DMS153 treated with DMSO at 0.1 percent for 48 hours (cell line): ENCODE results near the gene RMND5B.
"Not testable (repeated sequence)": the region's sequence is repeated elsewhere in the genome, so short reads cannot be mapped to it uniquely, and the experiment has no call there.

Experiments used
- DNase-seq: peaks from one replicate; lab custom pipeline; 2025; ENCODE audit not compliant: unreplicated experiment; lab: John Stamatoyannopoulos, UW

The RMND5B gene

DNA sequence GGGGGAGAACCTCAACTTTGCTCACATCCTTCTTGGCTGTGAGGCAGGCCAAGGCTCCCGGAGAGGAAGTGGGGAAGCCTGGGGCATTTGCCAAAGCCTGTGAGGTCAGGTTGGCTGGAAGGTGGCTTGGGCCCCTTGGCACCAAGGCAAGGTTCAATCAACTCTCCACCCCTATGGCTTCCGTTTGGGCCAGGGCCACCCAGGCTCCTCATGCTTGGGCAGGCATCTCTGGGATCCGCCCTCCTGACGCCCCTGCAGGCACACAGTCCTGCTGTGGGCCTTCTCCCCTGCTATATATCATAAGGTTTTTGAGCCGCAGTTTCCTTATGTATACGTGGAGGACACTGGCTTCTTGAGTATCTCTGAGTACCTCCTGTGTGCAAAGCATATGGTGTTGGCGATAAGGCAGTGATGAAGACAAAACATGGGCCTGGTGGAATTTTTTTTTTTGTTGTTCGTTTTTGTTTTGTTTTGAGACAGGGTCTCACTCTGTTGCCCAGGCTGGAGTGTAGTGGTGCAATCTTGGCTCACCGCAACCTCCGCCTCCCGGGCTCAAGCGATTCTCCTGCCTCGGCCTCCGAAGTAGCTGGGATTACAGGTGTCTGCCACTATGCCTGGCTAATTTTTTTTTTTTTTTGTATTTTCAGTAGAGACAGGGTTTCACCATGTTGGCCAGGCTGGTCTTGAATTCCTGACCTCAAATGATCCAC lies 3.4 kb upstream of the RMND5B start:
- DNase-seq, result not testable (repeated sequence)

DNA sequence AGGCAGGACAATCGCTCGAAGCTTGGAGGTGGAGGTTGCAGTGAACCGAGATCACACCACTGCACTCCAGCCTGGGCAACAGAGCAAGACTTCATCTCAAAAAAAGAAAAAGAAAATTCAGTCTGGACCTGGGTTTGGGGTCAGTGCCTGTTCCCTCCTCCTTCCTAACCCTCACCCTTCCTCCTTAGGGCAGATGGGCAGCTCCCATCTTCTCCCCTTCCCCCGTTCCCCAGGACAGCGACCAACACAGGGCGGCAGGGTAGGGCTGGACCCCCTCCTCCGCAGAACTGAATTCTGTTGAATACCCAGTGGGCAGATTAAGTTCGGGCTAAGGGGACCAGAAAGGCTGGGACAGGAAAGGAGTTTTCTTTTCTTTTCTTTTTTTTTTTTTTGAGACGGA lies 1.5 kb upstream of the RMND5B start:
- no peak for DNase-seq

DNA sequence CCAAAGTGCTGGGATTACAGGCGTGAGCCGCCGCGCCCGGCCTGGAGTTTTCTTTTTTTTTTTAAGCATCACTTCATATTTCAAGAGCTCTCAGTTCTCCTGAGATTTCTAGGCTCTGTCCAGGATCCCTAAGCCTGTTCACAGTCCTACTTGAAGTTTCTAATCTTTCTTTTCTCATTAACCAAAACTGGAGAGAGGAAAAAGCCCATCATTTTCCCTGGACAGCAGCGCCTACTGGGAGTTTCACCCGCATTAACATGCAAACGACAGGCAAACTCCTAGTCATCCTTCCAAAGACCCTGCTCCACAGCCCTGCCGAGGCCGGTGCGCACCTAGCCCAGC lies 609 bp upstream of the RMND5B start:
- not testable (repeated sequence) for DNase-seq

DNA sequence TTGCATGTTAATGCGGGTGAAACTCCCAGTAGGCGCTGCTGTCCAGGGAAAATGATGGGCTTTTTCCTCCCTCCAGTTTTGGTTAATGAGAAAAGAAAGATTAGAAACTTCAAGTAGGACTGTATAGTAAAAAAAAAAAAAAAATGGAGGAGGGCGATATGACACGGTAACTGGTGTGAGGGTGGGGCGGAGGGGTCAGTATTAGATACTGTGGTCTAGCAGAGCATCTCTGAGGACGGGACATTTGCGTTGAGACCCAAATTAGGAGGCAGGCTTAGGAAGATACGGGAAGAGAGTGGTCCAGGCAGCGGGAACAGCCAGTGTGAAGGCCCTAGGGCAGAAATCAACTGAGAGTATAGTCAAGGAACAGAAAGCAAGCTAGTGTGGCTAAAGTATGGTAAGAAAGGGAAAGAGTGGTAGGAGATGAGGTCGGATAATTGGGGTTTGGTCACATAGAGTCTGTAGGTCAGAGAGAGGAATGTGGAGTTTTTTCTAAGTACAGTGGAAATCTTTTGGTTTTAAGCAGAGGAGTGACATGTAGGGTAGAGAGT lies 707 bp downstream of the RMND5B start:
- no peak for DNase-seq

DNA sequence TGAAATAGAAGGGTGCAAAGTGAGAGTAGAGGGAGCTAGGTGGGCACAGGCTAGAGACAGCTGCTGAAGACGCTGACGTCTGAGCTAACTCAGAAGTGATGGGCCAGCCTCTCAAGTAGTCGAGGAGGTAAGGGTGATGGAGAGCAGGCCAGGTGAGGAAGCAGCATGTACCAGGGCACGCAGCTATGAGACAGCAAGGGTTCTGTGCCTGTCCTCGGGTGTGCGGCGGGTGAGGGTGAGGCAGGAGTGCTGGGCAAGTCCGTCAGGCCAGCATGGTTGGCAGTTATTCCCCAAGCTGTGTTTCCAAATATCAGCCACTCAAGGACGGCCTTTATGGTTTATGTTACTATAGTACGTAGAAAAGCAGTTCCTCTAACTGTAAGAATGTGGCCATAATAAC lies 6.2 kb downstream of the RMND5B start:
- no peak for DNase-seq

DNA sequence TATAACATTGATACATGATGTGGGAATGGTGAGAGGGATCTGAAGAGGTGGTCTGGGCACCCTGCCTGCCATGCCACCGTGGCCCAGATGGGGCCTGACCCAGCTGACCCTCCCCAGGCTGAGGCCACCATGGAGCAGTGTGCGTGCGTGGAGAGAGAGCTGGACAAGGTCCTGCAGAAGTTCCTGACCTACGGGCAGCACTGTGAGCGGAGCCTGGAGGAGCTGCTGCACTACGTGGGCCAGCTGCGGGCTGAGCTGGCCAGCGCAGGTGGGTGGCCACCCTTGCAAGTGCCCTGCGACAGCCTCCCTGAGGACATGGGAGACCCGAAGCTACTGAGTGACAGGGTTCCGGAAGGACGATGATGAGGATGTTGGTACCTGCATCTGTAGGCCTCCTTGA lies 7.2 kb downstream of the RMND5B start:
- no peak for DNase-seq

DNA sequence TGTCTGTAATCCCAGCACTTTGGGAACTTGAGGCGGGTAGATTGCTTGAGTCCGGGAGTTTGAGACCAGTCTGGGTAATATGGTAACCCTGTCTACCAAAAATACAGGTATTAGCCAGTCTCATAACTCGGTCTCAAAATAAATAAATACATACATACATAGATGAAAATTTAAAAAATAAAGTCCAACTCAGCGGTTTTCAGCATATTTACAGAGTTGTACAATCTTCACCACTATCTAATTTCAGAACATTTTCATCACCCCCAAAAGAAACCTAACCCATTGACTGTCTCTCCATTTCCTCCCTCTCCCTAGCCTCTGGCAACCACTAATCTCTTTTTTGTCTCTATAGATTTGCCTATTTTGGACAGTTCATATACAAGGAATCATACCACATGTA lies 10.7 kb downstream of the RMND5B start:
- no peak for DNase-seq

DNA sequence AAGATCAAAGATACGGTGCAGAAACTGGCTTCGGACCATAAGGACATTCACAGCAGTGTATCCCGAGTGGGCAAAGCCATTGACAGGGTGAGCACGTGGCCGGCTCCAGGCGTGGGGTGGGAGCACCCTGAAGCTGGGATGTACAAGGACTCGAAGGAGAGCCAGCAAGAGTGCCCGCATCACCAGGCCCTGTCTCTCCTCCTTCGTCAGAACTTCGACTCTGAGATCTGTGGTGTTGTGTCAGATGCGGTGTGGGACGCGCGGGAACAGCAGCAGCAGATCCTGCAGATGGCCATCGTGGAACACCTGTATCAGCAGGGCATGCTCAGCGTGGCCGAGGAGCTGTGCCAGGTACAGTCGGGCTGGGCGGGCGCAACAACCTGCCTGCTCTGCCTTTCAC lies 11.8 kb downstream of the RMND5B start:
- no peak for DNase-seq

DNA sequence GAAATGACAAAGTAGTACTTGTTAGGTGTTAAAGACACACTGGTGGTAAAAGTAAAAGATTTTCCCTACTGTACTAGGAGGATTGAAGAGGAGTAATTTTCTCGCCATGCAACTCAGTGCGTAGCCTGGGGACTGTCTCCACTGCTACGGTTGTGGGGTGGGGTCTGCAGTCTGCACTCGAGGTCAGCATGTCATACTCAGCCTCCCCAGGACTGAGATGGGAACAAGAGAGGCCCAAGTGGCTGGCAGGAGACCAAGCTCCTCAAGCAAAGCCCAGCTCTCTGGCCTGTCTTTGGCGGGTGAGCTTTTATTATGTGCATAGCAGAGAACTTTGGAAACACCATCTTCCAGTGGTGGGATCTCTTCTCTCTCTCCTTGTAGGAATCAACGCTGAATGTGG lies 12.4 kb downstream of the RMND5B start:
- no peak for DNase-seq

DNA sequence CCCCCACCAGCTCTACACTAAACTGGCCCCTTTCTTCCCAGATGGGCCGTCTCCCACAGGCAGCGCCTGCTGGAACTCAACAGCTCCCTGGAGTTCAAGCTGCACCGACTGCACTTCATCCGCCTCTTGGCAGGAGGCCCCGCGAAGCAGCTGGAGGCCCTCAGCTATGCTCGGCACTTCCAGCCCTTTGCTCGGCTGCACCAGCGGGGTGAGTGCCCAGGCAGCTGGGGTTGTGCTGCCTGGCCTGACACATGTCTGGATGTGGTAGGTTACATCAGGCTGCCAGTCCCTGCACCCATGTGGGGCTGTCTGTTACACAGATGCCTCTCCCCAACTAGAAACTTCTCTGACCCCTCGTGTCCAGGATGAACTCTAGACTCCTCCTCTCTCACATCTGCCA lies 13.1 kb downstream of the RMND5B start:
- no peak for DNase-seq

DNA sequence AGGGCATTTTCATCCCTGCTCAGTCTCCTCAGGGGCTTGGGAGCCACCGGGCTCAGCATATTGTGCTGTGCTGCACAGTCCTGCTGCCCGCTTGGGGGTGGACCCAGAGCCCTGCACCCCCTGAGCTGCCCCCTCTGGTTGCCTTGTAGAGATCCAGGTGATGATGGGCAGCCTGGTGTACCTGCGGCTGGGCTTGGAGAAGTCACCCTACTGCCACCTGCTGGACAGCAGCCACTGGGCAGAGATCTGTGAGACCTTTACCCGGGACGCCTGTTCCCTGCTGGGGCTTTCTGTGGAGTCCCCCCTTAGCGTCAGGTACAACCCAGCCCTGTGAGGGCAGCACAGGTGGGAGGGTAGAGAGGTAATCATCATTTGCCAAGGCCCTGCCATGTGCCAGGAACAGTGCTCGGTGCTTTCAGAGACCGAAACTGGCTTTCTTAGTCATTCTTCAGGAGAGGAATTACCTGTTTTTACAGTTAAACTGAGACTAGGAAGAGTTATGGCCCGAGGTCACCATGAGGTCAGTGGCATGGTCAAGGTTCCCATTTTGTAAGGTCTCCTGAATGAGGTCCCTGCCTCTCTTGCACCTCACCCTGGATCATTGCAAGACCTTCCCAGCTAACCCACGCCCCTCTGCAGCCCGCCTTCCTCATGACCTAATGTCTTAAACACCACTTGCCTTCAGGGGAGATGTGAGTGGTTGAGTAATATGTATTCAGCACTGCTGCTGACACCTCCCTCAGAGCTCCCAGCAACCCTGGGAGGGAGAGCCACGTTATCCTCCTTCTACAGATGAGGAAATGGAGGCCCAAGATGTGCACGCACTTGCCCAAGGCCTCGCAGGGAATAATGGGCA lies 15.4 kb downstream of the RMND5B start:
- peak; percentile 0 for DNase-seq

DNA sequence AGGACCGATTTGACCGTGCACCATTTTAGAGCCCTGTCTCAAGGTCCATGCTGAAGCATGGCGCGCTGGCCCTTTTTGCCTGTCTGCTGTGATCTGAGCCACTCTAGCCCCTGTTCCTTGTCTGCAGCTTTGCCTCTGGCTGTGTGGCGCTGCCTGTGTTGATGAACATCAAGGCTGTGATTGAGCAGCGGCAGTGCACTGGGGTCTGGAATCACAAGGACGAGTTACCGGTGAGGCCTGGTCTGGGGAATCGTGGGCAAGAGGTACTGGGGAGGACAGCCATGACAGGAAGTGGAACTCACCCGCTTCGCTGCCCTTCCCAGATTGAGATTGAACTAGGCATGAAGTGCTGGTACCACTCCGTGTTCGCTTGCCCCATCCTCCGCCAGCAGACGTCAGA lies 16.6 kb downstream of the RMND5B start:
- DNase-seq, result no peak

DNA sequence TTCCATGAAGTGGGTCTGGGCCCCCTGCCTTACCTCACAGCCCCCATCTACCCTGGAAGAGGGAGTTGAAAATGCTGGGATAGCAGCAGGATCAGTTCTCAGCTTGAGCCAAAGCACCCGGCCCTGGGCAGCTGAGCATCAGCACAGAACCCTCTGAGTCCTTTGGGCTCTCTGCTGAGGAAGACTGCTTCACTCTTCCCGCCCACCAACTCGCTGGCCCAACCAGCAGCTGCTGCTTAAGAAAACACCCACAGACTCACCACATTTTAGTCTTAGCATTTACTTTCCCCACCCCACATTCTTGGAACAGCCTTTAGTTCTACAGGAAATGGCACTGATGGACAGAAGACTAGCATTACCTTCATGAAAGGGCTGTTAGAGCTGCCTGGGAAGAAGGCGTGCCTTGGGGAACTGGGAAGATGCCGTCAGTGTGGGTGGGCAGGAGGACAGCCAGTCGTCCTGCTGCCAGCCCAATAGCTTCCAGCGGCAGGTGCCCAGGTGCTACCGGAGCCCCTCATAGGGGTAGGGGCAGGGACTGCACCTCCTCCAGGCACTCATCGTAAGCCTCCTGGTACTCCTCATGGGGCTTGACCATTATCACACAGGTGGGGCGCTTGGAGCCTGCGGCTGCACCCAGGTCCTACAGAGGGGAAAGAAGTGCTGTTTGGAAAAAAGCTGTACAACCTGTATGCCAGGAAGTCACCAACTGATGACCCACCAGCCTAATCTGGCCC lies 18.6 kb downstream of the RMND5B start:
- DNase-seq, result no peak

DNA sequence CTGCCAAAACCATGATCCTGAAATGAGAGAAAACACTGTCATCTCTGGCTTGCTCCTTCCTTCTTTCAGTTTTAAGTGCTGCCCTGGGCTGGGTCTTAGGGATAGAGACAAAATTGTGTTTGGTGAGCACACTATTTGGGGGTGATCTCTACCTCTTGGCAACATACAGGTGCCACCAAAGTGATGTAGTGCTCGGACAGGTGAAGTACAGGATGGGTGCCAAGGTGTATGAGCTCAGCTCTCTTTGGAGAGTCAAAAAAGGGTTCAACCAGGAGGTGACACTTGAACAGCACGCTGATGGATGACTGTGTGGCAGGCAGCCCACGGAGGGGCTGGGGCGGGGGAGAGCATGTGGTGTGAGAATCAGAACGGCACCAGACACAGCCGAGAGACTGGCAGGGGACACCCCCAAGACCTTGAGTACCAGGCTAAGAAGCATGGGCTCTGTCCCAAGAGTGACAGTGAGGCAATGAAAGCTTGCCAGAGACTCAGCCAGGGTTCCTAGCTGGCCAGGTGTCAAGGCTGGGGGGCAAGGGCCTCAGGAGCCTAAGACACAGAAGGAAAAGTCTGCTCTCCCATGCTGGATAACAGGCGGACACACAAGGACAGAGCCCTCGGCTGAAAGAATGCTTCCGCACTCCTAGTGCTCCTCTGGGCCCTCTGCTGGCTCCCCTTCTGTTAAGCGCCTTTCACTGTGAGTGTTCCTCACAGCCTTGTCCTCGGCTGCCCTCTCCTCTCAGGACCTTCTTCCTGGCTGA lies 20.3 kb downstream of the RMND5B start:
- DNase-seq, result no peak

DNA sequence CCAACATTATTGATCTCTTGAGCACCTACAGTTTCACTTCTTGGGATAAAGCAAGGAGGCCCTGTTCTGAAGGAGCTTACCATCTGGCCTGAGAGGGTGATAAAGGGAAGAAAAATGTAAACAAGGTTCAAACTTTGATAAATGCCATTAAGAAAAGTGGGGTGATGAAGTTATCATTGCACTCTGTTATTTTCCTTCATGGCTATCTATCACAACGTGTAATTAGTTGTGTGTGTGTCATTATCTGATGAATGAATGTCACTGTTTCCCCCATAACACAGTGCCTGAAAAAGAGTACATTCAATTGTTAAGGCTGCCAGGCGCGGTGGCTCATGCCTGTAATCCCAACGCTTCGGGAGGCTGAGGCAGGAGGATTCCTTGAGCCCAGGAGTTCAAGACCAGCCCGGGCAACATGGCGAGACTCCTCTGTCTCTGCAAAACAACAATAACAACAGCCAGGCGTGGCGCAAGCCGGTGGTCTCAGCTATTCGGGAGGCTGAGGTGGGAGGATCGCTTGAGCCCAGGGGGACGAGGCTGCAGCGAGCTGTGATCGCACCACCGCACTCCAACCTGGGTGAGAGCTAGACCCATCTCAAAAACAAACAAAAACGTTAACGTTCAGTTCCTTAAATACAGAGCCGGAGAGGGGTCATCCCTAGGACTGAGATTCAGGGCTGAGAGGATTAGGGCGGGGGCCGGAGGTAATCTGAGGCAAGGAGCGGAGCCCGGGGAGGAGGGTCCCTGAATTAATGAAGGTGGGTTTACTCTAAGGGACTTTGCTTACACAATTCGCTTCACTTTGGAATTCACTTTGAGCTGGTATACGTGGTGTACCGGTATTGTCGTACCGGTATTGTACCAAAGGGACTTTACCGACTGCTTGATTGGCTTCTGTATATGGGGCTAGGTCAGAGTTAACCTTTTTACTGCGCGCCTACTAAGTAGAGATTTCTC lies 22.0 kb downstream of the RMND5B start:
- no peak for DNase-seq

DNA sequence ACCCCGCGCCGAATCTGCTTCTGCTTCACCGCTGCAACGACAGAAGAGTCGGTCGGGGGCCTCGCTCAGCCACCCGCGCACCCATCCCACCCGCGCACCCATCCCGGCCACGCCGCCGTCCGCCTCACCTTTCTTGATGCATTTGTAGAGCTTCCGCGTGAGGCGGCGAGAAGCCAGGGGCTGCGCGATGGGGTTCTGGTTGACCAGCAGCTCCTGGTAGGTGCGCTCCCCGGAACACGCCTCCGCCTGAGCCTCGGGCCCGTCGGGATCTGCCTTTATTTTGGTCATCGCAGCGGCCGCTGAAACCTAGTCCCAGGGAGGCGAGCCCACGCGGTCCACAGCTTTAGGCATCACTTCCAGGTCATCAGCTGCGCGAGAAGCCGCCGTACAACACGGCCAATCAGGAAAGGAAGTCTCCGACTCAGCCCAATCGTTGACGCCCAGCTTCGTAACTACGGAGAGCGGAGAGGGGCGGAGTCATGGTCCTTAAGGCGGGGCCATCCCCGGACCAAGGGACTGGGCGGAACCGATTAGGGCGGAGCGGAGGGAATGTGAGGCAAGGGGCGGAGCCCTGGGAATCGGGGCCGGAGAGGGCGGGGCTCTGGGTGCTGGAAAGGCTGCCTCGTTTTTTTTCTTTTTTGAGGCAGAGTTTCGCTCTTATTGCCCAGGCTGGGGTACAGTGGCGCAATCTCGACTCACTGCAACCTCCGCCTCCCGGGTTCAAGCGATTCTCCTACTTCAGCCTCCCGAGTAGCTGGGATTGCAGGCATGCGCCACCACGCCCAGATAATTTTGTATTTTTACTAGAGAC lies 22.9 kb downstream of the RMND5B start, which contains the start of gene NHP2:
Gene NHP2, minus strand, starts transcription at position 356 of the 811 bp plus-strand sequence. Its CDS starts 68 bp downstream, at position 288.
- peak; percentile 81 for DNase-seq

DNA sequence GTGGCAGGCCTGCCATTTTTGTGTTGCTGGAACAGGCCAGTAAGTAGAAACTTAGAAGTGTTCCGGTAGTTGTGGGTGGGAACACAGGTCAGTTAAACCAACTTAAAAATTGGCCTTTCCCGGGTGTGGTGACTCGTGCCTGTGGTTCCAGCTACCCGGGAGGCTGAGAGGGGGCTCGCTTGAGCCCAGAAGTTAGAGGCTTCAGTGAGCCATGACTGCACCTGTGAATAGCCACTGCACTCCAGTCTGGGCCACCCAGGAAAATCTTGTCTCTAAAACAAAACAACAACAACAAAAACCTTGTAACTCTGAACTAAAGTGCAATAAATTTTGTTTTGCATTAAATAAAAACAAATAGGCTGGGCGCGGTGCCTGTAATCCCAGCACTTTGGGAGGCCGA lies 24.3 kb downstream of the RMND5B start:
- no peak for DNase-seq

DNA sequence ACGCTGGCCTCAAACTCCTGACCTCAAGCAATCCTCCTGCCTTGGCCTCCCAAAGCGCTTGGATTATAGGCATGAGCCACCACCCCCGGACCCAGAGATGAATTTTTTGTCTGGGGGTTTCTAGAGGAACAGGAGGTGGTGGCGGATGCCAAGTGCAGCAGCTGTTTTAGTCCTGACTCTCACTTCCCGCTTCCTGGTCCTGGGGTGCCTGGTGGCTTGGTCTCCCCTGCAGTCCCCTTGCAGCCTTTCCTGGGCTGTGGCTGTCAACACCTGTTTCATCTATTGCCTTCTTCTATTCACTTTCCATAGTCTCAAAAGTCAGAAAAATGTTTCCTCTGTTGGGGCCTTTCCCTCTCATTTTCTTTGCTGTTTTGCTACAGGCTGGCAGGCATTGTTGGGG lies 29.4 kb downstream of the RMND5B start:
- no peak for DNase-seq

DNA sequence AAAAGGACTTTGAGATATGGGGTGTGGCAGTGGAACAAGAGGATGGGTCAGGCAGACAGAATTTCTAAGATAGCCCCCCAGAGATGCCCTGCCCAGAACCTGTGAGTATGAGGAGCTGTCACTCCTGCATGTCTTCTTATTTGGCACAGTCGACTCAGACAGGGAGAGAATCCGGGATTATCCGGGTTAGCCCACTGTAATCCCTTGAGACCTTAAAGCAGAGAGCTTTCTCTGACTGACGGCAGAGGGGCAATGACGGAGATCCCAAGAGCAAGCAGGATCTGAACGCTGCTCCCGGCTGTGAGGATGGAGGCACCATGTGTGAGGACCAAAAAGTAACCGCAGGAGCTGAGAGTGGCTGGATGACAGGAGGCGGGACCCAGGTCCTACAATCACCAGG lies 31.7 kb downstream of the RMND5B start:
- DNase-seq, result no peak
